Measurements from ENCODE around the gene ELMO1.

Gene ELMO1

DNA sequence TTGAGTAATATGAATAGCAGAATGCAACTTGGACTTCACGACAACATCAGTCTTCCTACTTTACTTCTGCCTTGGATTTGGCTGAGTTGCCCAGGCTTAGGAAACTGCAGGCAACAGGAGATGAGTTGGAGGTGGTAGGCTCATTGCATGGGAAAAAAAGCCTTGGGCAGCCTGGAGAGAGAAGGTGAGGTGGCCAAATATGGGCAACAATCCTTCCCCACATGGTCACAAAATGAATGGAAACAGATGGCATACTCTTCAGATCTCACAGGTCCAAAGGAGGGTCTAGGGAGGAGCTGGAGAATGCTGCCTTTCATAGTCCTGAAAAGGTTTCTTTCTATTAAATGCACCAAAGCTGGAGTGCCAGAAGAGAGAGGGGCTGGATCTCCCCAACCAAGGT, 595.7 kb downstream of the ELMO1 start:
- FAIRE-seq: no peak

DNA sequence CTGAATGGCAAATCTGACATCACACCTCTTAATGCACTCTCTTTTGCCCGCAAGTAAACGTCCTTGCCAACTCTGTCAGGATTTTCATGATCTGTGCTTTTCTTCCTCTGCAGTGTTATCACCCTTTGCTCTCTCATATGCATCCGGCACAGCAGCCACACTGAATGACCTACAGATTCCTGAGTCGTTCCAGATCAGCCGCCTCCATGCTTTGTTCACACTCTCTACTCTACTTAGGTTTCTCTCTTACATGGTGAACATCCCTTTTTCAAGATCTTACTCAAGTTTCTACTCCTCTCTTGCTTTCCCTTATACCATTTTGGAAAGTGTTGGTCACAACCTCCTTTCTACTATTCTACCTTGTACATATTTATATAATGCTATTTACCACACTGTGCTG, 596.6 kb downstream of the ELMO1 start:
- FAIRE-seq: no peak

DNA sequence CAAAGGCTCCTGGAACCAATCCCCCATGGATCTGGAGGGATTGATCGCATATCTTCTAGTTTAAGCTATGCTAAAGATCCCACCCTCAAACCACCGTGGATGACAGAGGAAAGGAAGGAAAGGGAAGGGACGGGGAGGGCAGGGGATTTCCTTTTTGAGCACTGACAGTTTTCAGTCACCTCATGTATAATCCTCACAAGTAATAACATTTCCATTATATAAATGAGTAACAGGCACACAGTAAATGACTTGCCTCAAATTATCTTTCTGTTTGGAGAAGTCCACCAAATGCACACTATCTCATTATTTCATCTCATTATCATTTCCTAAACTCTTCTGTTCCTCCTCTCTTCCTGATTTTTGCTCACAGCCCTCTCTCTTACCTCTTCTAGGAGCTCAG, 597.3 kb downstream of the ELMO1 start:
- FAIRE-seq: no peak

DNA sequence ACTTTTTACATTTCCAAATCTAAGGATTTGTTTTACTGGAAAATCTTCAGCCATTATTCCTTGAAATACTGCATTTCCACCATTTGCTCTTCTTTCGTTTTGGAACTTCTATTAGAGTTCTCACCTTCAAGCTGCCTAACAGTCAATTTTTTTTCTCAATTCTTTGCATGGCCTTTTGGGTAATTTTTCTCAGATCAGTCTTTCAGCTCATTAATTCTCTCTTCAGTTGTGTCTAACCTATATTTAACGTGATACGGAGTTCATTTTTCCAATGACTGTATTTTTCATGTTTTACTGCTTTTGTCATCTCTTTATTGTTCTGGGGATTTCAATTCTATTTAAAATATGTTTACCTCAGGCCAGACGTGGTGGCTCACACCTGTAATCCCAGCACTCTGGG, 600.7 kb downstream of the ELMO1 start:
- no peak for FAIRE-seq

DNA sequence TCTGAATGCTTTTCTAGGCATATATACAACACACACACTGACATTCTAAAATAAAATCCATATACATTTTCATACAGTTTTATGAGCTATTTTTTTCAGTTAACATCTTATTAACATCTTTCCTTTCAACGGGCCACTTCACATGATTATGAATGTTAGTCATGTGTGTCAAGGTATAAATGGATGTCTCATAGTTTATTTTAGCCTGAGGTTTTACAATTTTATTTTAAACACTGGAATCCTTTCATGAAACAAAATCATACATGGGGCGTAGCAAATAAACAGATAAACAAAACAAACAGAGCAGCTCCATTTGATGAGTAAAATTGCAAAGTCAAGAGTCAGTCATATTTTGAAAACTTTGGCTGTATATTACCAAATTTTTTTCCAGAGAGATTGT, 604.3 kb downstream of the ELMO1 start:
- FAIRE-seq: no peak

DNA sequence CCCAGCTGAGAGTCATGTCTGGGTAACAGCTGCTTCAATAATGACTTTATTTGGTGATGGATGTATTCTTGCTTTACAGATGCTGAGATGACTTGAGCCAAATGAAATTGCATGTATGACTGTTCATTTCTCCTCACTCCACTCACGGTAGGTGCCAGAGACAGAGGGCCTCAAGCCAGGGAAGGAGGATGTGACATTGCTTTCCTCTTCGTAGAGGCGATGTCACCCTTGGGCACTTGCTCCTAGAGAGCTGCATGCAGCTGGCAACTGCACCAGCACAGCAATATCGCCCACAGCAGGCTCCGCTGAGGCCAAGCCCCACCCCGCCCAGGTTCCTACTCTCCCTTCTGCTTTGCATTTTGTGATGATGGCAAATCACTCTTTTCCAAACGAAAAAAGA, 607.8 kb downstream of the ELMO1 start:
- no peak for FAIRE-seq

DNA sequence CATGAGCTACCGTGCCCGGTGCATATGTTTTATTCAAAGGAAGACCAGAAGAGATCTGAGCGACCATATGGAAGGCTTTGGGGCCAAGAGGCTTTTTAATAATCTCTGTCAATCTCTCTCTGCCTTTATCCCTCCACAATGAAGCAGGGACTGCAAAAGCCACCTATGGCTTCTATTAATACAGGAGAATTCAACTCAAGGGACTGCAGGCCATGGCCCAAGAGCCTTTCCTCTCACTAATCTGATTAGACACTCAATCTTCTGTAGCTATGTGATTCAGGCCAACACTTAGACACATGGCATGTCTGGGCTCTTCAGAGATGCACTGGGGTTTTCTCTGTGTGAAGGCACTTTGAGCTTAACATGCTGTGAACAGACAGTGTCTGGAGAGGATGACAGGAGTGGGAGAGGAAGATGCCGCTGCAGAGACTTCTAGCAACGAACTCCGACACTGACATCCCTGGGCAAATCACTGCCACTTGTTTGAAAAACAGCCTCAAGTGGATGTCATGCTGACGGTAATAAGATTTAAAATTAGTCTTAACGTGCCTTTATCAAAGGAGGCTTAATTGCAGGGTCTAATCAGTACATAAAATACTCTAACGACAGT, 609.9 kb downstream of the ELMO1 start:
- FAIRE-seq: no peak

DNA sequence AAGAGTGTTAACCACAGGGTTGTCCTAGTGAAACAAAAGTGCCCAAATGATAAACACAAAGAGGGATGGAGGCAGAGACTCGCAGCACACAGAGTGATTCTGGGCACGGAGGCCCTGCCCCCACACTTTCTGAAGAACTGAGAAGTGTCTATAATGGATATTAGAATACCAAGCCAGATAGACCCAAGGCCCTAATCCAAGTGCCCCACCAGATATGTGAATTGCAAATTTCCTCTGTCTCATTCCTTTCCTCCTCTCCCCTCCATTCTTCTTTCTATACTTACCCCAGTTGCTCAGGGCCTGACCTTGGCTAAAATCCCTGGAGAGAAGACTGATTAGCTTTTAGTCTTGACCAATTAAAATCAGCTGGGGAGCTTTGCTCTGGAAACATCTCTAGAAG, 617.6 kb downstream of the ELMO1 start:
- no peak for FAIRE-seq

DNA sequence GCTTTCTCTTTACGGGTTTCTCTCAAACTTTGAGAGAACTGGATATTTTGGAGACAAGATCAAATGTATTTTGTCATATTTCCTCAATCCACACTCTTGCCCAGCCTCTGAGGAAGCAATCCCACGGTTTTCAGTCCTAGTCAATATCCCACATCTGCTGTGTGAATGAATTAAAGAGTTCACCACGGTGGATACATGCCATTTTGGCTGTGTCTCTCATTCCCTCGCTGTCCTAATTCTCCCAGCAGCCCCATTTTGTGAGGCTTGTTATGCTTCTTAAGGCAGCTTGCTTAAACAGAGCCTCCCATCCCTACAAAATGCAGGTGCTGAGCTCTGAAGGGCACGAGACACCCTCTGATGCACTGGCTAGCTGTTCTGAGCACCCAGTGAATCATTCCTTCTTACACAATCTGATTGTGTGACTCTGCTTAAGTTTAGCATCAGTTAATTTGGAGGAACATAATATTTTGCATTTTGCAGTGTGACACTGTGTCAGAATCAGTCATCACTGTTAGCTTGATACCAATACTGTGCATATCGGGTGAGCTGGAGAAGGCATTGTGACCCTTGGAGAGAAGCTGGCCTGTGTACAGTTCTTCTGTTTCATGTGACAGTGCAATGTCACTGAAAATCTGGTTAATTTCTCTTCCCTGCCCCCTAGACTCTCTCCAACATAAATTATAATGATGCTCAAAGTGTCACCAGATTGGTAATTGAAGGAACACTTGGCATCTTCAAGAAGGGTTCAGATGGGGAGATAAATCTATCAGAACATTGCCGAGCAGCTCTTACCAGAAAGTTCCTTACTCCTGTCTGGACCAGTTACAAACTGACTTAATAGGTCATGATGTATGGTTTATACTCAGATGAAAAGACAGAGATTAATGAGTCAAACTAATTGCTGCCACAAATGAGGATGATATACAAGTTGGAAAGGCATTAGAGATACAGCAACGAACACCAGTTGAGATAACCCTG, 620.6 kb downstream of the ELMO1 start:
- no peak for FAIRE-seq

DNA sequence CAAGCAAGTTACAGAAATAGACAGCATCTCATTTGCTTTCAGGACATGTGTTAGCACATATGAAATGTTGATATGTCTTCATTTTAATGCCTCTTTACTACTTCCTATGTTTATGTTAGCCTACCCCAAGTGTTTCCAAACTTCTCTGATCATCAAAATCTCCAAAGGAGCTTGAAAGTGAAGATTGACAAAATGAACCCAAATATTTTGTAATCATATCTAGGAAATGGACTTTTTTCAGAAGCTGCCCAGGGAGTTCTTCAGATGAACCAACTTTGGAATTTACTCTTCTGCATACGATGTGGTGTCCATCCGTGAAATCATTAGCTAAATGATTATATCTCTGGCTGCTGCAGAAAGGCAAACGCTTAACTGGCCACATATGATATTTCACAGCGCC, 623.2 kb downstream of the ELMO1 start:
- no peak for FAIRE-seq

DNA sequence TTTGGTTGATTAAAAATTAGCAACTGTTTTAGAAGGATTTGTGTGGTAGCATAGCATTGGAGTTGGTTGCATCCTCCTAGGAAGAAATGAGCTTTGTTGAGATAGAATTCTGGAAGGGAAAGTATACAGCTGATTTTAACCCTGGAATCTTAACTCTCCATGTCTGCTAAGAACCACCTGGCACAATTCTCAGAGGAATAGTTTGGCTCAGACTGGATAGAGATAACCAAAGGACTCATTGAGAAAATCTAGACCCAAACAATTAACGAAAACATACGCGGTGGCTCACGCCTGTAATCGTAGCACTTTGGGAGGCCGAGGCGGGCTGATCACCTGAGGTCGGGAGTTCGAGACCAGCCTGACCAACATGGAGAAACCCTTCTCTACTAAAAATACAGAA, 625.3 kb downstream of the ELMO1 start:
- no peak for FAIRE-seq

DNA sequence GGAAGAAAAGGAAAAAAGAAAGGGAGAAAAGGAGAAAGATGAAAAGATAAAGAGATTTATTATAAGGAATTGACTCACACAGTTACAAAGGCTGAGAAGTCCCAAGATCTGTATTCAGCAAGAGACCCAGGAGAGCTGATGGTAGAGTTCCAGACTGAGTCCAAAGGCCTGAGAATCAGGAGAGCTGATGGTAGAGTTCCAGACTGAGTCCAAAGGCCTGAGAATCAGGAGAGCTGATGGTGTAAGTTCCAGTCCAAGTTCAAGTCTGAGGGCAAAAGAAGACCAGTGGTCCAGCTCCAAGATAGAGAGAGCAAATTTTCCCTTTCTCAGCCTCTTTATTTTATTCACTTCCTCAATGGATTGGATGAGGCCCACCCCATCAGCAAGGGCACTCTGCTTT, 627.0 kb downstream of the ELMO1 start:
- no peak for FAIRE-seq

DNA sequence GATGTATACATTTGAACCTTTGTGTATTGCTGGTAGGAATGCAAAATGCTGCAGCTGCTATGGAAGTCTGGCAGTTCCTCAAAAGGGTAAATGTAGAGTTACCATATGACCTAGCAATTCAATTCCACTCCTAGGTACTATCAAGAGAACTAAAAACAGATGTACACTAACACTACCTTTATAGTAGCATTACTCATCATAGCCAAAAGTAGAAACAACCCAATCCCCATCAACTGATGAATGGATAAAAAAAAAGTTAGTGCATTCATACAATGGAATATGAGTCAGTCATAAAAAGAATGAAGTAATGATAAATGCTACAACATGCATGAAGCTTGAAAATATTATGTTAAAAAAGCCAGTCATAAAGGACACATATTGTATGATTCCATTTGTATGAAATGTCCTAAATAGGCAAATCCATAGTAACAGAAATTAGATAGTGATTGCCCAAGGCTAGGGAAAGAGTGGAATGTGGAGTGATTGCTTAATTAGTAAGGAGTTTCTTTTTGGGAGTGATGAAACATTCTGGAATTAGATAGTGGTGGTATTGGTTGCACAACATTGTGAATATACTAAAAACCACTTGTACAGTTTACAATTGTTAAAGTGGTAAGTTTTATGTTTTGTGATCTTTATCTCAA, 628.0 kb downstream of the ELMO1 start:
- FAIRE-seq: no peak

DNA sequence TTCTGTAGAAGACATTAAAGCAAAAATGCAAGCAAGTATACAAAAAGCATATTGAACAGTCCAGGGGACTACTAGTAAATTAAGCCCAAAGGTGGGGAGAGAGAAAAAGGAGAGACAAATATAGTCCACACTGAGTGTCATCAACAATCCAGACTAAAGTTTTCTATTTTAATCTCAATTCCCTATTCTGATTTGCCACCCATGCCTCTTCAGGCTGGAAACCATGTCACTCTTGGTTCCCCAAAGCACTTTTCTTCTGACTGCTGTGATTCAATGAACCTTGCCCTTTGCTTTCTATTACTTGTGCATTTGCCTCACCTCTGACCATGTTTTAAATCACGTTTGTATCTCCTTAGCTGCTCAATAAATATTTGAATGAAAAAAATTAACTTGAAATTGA, 629.0 kb downstream of the ELMO1 start:
- FAIRE-seq: no peak

DNA sequence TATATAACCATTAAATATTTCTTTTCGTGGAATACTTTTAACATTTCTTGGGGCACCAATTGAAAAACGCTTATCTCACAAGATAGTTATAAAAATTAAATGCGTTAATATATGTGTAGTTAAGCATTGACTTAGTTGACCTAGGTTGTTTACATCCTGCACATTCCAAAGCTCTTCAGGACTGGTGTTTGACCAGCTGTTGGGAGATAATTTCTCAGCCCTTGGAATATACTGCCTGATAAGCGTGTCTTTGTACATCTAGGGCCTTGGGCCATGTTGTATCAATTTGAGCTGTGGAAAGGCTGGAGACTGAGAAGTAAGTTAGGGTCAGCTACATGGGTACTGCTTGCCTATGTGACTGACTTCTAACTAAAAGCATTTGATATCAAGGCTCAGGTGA, 634.4 kb downstream of the ELMO1 start:
- no peak for FAIRE-seq

DNA sequence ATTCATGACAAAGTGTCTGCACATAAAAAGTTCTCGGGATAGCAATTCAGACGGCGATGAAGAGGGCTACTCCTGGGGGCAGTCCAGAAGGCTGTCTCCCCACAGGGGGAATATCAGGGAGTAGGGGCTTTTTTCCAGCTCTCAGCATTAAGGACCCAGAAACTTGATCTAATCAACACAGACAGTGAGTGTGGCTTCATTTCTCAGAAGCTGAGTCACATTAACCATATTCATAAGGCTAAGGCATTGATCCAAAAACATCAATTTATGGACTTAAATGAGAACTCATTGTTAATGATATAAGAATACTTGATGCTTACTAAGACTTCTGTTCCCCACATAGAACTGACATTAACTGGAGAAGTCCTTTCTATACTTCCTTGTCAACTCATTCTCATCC, 636.9 kb downstream of the ELMO1 start:
- FAIRE-seq: no peak

DNA sequence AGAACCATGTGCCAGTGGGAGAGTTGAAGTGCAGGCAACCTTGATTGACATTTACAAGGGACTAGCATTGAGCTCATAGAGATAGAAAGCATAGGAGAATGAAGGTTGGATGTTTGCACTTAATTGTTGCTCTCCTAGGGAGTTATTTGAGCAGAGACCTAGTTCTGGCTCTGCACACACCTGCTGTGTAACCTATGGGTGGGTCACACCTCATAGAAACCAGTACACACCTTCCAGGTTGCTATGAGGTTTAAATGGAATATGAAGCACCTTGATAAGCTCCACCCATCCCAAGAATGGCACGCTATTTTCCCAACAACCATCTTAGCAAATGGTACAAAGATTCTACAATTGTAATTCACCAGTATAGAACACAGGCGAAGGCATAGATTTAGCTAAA, 638.2 kb downstream of the ELMO1 start:
- no peak for FAIRE-seq

DNA sequence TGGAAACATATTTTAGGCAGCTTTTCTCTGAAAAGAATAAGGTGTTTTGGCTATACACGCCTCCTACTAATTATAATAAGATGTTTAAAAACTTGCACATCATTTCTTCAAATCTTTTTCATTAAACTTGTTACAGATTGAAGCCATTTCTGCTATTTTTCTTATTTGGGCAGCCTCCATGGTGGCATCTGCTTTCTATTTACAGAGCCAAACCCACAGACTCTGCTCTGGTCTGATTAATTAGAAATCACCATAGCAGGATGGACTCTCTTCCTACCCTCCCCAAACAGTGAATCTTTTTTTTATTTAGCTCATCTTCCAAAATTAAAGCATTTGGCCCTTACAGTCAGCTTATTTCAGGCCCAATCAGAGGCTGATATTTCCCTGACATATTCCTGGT, 638.6 kb downstream of the ELMO1 start:
- no peak for FAIRE-seq

DNA sequence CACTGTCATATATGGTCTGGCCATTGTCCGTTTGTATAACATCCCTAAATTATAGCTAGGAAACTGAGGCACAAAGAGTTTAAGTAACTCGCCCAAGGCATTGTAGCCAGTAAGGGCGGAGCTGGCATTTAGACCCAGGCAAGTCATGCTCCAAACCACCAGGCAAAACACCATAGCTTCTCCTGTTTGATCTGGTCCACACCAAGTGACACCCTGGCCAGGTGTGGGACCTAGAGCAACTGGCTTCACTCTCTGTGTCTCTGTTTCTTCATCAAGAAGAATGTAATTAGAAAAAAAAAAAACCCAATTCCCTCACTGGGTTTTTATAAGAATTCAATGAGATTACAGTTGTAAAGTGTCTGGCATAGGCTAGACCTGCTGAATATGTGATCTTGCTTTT, 639.2 kb downstream of the ELMO1 start:
- FAIRE-seq: no peak

DNA sequence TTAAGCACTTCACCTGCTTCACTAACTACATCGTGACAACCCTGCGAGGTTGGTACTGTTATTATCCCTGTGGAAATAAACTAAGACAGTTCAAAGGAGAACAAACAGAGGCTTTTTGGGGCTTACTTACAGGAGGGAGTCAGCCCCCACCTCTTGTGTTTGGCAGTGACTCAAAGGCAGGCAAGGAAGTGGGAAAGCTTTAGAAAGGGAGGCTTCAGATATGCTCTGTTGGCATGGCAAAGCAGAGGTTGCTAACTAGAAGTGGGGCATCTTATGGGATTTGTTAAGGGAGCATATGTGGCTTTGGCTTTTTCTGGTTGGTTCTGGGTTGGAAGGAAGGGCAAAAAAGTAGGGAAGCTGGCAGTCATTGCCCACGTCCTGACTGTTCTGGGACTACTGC, 639.6 kb downstream of the ELMO1 start:
- FAIRE-seq: no peak

DNA sequence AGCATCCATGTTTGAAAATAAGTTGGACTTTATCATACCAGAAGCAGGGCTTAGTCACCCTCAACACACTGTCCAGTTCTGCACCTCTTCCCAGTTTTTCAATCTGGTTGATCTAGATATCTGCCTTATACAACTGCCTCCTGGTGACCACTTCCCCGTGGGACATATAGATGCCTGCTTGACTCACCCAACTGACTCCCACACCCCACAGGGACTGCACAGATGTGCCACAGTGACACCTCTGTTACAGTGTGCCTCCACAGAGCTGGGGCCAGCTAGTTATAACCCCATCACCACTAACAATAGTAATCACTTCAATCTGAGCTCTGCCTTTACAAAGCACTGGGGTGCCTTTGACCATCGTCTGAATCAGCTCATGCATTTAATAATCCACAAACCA, 641.8 kb downstream of the ELMO1 start:
- FAIRE-seq: no peak
